ENCODE results near the gene ELAC1. TPM values are rescaled to one million over a fixed set of nuclear protein-coding genes. Genes with fewer than 3 reads are reported as not detected.
"Not testable (repeated sequence)": the region's sequence is repeated elsewhere in the genome, so short reads cannot be mapped to it uniquely, and the experiment has no call there.

ELAC1 gene, protein sequence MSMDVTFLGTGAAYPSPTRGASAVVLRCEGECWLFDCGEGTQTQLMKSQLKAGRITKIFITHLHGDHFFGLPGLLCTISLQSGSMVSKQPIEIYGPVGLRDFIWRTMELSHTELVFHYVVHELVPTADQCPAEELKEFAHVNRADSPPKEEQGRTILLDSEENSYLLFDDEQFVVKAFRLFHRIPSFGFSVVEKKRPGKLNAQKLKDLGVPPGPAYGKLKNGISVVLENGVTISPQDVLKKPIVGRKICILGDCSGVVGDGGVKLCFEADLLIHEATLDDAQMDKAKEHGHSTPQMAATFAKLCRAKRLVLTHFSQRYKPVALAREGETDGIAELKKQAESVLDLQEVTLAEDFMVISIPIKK
- 5.3 and 7.5 TPM in 2 replicates for total RNA-seq

DNA sequence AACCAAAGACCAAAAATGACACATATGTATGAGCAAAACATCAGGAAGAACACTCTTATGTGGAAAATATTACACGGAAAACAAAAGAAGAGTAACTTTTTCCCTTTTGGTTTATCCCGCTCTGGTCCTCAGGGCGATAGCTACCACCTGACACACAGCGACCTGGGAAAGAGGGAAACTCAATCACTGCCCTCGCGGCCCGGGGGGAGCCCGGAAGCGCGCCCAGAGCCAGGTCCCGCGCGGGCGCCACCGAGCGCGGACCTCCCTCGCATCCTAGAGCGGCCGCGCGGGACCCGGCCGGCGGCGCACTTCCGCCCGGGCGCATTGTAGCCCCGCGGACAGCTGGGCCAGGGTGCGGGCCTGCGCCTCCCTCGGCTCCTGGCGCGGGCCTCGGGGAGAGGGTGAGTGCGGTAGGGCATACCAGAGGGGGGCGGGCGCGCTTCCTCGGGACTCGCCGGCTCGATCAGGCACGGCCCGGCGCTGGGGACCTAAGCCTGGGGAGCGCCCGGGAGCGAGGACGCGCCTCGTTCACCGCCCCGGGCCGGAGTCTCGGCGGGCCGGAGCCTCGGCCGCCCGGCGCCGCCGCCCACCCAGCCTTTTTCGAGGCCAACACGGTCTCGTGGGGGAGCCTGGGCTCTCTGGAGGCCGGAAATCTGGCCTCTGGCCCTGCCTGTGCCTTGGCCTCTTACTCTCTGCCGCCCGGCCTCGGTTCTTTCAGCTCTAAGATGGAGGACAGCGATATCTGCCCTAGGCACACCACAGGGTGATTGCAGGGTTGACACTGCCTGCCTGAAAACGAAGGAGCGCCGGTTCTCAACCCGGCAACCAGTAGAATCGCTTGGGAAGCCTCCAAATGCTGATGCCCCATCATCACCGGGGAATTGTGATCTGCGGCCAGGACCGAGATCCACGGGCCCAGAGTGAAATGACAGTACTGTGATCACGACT is at the start of gene ELAC1:
ELAC1 (plus strand) TSS at position 327 of the 948 bp plus-strand sequence. CDS start 6,365 bp downstream, outside the sequence.
- DNase-seq = peak; percentile 84

DNA sequence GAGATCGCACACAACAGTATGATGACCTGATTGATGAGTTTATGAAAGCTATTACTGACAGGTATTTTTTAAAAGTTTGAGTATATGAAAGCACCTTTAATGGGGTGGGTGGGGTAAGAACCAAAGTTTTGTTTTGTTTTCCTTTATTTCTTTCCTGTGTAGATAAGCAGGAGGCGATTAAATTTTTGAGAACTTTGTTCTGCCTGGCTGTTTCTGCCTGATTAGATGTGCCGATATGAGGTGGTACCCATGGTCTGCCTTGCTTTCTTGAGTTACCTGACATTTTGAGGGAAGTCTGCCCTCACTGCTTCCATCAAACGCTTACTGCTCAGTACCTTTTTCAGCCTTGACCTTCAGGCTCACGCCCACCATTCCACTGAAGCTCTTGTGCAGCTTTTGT is 49.7 kb upstream of the ELAC1 start:
- DNase-seq = no peak

DNA sequence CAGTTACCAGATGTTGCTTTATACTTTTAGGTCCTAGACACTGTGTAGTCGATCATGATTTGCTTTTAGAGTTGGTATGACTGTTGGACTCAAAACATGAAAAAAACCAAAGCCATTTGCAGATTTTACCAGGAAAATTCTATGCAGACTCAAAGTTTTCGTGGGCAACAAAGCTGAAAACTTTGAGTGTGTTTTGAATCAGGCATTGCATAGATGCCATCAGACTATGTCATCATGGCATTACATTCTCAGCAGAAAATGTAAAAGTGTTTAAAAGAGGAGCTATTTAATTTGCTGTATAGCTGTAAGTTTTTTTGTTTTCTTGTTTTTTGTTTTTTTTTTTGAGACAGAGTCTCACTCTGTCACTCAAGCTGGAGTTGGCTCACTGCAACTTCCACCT is 43.5 kb upstream of the ELAC1 start:
- no peak for DNase-seq

DNA sequence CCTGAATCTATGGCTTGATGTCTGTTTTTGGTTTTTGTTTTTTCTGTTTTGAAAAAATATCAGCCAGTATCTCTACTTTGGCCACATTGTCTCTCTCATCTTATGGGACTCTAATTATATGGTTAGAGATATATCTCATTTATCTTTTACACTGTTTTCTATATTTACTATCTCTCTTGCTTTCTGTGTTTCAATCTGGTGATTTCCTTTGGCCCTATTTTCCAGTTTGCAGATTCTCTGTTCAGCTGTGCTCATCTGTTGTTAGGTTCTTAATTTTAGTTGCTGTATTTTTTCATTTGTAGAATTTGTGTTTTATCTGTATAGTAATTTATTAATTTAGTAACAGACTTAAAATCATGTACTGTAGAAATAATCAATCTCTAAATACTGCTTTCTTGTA is 41.3 kb upstream of the ELAC1 start:
- DNase-seq = no peak

DNA sequence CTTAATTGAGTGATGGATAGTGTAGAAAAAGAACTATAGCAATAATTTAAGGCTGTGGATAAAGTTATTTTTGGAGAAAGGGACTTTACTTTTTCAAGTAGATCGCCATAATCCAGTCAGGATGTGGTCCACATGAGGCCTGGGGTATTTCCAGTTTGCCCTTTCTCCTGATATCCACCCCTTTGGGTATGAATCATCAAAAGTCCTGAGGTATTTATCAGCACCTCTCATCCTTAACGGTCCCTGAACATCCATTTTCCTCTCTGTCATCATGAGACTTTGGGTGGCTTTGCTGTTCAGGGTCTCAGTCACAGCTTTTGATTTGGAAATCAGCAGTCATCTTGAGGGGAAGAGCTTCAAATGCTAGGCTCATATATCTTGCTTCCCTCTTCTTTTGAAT is 39.3 kb upstream of the ELAC1 start:
- DNase-seq = no peak

DNA sequence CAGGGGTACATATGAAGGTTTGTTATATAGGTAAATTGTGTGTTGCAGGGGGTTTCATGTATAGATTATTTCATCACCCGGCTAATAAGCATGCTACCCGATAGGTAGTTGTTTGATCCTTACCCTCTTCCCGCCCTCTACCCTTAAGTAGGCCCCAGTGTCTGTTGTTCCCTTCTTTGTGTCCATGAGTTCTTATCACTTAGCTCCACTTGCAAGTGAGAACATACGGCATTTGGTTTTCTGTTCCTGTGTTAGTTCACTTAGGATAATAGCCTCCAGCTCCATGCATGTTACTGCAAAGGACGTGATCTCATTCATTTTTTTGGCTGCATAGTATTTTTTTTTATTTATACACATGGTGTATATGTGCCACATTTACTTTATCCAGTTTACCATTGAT is 34.2 kb upstream of the ELAC1 start:
- no peak for DNase-seq

DNA sequence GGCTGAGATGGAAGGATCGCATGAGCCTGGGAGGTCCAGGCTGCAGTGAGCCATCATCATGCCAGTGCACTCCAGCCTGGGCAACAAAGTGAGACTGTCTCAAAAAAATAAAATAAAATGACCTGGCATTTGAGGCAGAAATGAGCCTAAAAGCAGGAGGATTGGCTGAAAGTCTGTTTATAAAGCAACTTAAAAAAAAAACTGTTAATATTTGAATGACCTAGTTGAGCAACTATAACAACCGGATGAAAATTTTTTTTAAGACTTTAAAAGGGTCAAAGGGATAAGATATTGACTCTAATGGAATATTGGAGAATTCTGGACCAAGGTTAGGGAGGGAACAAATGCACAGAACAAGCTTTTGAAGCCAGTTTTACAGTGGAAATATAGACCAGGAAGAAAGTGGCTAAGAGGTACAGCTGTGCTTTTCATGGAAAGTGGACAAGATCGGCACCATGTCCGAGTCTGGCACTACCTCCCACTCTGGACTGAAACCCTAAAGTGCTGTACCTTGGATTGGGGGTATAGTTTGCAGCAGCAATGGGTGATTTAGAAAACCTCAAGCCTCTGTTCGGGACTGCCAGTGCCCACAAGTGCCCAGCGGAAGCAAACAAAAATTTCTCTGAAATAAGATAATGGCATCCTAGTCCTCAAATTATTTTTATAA is 33.2 kb upstream of the ELAC1 start:
- DNase-seq = no peak

DNA sequence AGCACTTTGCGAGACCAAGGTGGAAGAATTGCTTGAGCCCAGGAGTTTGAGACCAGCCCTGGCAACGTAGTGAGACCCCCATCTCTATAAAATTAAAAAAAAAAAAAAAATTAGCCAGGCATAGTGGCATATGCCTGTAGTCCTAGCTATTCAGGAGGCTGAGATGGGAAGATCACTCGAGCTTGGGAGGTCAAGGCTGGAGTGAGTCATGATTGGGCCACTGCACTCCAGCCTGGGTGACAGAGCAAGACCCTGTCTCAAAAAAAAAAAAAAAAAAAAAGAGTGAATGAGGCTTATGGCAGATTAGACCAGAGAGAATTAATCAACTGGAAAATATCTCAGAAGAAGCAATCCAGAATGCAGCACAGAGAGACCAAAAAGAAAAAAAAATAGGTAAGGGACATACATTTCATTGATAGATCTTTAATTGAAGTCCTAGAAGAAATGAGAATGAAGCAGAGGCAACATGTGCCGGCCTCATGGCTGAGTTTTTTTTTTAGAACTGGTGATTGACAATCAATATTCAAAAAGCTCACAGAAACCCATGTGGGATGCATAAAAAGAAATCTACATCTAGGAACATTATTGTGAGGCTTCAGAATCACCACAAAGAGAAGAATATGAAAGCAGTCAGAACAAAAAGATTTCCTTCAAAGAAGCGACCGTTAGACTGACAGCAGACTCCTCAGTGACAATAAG is 32.2 kb upstream of the ELAC1 start:
- no peak for DNase-seq

DNA sequence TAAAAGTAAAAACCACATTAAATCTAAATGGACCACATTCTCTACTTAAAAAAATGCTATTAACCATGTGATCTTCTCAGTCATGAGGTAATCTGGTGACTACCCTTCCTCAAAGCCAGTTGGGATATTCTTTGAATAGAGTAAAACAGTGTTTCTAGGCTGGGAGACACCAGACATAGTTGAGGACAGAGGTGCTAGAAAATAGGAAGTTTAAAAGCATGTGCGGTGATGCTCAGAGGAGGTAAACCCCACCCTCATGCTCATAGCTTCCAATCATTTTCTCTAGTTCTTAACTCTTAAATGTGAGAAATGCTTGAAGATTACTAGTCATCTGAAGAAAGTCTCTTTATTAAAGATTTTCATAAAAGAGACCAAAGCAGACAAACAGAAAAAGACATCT is 30.7 kb upstream of the ELAC1 start:
- DNase-seq = no peak

DNA sequence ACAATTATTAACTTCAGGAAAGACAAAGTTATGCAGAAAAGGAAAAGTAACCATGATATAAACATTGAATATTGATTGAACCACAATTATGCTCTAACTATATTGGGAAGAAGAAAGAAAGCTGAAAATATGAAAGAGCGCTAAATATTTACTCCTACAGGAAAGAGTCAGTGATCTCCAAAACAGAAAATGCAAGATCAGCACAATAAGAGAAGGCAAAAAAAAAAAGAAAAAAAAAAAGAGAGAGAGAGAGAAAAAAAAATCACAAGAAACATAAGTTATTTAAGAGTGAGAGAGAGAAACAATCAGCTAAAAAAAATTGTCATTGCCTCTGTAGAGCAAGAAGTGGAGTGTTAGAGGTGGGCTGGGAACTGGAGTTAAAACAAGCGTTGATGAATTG is 28.9 kb upstream of the ELAC1 start:
- DNase-seq = no peak

DNA sequence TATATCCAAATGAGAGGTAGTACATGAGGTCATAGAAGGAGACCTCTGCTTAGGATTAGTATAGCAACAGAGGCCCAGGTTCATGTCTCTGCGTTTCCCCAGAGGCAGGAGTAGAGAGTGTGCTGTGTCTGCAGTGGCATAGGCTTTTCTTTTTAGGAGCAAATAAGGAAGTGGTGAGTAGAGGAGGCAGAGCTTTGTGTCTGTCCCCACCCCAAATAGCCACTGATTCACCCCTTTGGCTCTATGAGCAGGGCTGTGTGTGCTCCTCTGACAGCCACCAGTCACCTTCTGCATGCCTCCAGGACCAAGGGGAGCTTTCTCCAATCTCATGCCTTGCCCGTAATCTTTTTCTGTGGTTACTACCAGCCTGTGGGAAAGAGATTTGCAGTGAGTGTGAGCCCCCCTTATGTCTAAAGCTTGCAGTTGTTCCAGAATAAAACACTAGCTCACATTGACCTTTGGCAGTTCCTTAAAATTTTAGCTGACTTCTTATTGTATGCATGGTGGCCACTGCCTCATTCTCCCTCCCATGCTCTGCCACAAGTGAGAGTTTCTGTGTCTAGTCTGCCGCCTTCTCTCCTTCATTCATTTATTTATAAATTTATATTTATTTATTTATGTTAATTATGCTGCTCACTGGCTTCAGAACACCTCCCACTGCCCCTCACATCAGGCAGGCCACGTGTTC is 23.5 kb upstream of the ELAC1 start:
- no peak for DNase-seq

DNA sequence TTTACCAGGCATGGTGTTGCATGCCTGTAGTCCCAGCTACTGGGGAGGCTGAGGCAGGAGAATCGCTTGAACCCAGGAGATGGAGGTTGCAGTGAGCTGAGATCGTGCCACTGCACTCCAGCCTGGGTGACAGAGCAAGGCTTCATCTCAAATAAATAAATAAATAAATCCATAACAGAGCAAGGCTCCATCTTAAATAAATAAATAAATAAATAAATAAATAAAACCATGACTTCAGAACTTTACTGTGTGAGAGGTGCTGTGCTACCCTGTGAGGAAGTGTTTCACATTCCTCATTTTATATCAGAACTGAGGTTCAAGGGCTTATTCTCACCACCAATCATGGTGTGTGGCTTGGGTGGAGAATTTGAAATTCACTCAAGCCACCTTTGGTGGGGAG is 21.9 kb upstream of the ELAC1 start:
- not testable (repeated sequence) for DNase-seq

DNA sequence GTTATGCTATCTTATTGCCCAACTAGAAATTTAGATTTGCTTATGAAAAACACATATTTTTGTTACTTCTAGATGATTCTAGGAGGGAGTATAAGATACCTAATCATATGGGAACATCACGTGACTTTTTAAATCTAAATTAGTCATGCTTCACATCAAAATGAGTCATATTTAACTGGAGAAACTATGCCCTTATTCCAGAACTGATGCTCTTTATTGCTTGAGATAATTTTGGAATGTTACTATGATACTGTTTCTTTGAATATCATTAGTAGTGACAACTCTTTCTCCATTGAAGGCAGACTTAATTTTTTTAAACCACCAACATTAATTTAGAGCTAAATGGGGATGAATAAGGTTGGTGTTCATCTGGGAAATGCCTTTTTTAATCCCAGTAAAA is 19.9 kb upstream of the ELAC1 start:
- DNase-seq = no peak

DNA sequence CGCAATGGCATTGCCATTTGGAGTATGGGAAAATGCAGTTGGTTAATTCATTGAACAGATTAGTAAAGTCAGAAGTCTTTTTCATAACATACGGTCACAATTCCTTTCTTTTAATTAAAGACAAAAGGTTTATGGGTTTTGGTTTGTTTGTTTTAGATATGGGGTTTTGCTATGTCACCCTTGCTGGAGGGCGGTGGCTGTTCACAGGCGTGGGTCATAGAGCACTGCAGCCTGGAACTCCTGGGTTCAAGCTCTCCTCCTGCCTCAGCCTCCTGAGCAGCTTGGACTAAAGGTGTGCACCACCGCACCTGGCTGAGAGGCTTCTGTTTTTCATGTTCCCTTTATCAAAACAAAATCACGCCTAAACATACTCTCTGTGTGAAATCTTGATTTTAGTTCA is 18.7 kb upstream of the ELAC1 start:
- DNase-seq = no peak

DNA sequence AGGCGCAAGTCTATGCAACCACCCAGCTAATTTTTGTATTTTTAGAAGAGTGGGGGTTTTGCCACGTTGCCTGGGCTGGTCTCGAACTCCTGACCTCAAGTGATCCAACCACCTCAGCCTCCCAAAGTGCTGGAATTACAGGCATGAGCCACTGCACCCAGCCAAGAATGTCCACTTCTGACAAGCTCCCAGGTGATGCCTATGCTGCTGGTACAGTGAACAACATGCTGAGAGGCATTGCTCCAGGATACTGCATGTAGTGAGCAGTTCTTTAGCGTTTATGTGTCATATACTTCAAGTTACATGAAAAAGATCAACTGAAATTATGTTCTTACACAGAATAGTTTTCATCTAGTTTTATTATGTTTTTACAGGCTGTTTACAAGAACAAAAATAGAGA is 17.2 kb upstream of the ELAC1 start:
- no peak for DNase-seq

DNA sequence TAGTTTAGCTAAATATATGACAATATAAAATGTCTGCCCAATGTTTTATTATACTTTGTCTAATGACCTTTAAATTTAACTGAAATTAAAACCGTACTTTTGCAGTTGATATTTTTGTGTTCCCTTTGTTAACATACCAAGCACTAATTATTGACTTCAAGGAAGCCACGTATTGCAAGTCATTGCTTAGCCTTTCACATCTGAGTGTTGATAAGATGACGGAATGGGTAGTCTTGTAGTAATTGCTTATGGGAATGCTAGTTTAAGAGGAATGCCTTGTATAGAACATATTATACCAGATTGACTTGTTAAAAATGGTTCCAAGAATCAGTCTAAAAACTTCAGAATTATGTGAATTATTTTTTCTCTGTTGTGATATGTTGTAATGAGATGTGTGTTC is 14.0 kb upstream of the ELAC1 start:
- DNase-seq = no peak

DNA sequence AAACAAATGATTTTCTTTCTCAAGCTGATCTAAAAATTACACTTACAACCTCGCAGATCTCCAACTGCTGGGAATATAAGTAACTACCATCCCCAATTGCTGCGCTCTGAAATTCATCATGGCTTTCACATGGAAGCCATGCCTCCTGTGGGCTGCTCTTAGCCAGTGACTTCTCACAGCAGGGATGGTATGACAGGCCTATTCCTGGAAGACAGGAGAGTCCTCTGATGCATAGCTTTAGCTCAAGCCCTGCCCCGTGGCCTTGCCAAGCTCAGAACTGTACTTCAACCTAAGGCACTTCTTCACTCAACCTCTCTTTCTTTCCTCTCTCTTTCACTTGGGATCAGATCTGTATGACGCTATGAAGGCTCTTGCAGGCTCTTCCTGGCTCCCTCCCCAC is 12.6 kb upstream of the ELAC1 start:
- DNase-seq = no peak

DNA sequence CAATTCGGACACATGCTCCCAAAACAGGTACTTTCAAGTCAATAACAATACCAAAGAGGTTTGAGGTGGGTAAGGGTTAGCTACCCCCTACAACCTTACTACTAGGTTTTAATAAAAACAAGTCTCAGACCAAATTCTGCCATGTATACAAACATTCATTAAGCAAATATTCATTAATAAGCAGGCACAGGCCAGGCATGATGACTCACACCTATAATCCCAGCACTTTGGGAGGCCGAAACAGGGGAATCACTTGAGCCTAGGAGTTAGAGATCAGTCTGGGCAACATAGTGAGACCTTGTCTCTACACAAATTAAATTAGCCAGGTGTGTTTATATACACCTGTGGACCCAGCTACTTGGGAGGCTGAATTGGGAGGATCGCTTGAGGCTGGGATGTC is 11.7 kb upstream of the ELAC1 start:
- no peak for DNase-seq

DNA sequence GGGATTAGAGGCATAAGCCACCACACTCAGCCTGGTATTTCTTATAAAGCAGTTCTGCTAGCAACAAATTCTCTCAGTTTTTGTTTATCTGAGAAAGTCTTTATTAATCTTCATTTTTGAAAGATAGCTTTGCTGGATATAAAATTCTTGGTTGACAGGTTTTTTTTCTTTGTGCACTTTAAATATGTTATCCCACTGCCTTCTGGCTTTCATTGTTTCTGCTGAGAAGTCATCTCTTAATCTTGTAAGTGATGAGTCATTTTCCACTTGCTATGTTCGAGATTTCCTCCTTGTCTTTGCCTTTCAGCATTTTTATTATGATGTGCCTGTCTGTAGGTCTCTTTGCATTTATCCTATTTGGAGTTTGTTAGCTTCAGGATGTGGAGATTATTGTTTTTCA is 5.9 kb upstream of the ELAC1 start:
- DNase-seq = no peak

DNA sequence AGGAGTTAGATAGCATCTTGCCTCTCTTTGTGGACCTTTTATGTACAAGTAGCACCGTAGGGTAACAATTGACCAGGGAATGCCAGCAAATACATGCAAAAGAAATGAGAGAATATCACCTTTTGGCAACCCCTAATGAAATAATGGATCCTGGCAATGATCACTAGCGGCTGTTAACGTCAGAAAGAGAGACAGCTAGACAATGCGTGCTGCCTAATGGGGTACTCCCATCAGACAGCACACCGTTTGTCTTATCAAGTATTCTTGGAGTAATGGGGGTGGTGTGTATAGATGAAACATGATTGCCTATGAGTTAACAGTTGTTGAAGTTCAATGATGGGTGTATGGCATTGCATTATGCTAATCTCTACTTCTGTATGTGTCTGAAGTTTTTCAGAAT is 1.6 kb downstream of the ELAC1 start:
- no peak for DNase-seq

DNA sequence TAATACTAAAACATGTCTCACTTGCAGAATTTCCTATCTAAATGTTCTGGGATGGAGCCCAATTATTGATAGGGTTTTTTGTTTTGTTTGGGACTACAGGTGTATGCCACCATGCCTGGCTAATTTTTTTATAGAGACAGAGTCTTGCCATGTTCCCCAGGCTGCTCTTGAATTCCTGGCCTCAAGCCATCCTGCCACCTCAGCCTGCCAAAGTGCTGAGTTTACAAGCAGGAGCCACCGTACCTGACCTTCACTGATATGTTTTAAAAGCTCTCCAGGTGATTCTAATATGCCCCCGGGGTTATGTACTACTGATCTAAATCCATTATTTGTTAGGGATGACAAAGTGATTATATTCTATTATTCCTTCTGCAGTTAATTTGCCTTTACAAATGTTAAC is 2.2 kb downstream of the ELAC1 start:
- DNase-seq = no peak

DNA sequence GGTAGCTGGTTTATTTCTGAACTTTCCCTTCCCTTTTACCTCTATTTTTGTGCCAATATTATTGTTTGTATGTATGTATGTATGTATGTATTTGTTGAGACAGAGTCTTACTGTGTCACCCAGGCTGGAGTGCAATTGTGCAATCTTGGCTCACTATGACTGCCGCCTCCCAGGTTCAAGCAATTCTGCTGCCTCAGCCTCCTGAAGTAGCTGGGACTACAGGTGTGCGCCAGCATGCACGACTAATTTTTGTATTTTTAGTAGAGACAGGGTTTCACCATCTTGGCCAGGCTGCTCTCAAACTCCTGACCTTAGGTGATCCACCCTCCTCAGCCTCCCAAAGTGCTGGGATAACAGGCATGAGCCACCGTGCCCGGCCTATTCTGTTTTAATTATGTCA is 4.6 kb downstream of the ELAC1 start:
- DNase-seq = not testable (repeated sequence)

Data from dermis blood vessel endothelial cell (primary cell).